GM19351 (cell line): ENCODE results near the gene SEZ6.

Experiments used
- ATAC-seq: cut with Tn5 transposase; IDR thresholded peaks from one replicate; pipeline ENCODE4 v1.9.1; 2021; ENCODE audit warnings: mild to moderate bottlenecking, moderate library complexity; ENCODE audit not compliant: unreplicated experiment

SEZ6 gene

DNA sequence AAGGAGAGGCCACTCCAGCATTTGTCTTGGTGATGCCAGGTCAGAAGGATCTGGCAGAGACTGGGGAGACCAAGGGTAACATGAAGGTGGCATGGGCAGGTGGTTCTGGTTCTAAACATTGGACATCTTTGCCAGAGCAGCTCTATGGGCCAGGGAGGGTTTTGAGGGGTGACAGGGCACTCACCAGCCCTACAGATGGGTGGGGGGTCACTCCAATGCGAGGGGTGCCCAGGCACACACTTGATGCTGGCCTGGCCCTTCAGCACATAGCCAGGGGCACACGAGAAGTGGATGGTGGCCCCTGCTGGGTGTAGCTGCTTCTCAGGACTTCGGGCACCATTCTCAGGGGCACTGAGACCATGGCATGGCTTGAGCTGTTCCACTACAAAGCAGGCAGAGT, 49.0 kb downstream of the SEZ6 start:
- ATAC-seq: no peak

DNA sequence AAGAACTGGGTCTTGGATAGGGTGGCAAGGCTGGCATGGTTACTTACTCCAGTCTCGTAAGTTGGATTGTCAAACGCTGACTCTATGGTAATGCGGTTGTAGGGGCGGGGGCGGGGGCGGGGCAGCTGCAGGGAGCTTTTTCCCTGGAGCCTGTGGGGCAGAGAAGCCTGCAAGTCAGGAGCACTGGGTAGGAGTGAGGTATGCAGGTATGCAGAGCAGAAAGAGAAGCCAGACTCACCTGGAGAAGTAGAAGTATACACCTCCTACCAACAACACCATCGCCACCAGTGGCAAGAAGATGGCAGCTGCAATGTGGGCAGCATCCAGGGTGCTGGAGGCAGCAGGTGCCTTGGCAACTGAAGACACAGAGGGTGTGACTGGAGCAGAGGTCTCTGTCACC, 49.7 kb downstream of the SEZ6 start:
- no peak for ATAC-seq

DNA sequence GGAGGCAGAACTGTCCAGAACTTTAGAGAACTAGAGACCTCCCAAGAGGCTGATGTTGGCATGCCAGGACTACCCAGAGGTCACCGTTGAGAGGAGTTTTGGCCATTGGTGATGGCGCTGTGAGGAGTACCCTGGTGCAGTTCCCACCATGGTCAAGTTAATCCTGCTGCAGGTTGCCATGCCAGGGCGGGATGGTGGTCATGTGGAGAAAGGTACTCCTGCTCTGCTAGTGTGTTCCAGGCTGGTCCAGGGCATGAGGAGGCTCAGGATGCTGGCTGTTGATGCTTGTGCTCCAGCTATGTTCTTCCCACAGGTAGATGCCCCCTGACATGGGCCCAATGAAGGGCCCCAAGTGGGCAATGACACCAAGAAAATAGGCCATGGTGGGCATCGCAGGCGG, 50.4 kb downstream of the SEZ6 start:
- no peak for ATAC-seq

DNA sequence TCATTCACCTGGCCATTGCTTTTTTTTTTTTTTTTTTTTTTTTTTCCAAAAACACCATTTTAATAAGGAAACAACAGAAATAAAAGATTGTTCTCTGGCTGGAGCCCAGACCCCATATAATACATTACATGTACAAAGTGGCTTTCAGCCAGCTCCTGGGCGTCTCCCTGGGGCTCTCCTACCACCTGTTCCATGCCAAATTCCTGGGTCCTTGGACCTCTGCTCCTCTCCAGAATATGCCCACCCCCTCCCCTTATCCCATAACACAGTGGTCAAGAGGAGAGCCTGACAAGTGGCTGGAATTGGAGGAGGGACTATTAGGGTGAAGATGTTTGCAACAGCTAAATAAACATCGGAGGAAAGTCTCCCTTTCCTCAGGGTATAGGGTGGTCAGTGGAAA, 50.9 kb downstream of the SEZ6 start:
- no peak for ATAC-seq

DNA sequence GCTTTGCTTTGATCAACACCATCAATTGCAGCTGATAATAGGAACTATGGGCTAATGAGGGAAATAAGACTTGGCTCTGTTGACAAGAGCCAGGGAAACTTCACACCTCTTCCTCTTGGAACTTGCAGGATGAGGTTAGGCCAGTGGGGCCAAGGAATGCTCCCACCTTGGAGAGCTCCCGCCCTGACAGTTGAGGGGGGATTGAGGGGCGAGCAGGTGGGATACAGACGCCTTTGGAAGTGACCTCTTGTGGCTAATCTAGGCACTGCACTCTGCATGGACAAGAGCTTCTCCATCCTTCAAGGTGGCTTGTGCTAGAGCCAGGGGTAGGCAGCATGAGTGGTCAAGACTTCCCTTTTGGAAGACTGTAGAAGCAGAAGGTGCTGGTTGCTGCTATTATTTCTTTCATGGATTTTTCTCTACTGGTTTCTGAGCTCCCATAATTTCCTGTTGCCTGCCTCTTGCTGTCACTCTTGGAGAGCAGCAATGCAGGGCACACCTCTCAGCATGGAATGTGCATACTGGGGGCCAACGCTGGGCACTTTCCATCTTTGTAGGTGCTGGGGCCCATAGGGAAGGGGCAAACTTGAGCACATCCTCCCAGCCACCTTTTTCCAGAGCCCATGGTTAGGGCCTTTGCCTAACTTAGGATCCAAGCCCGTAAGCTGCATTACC, 52.3 kb downstream of the SEZ6 start:
- no peak for ATAC-seq

DNA sequence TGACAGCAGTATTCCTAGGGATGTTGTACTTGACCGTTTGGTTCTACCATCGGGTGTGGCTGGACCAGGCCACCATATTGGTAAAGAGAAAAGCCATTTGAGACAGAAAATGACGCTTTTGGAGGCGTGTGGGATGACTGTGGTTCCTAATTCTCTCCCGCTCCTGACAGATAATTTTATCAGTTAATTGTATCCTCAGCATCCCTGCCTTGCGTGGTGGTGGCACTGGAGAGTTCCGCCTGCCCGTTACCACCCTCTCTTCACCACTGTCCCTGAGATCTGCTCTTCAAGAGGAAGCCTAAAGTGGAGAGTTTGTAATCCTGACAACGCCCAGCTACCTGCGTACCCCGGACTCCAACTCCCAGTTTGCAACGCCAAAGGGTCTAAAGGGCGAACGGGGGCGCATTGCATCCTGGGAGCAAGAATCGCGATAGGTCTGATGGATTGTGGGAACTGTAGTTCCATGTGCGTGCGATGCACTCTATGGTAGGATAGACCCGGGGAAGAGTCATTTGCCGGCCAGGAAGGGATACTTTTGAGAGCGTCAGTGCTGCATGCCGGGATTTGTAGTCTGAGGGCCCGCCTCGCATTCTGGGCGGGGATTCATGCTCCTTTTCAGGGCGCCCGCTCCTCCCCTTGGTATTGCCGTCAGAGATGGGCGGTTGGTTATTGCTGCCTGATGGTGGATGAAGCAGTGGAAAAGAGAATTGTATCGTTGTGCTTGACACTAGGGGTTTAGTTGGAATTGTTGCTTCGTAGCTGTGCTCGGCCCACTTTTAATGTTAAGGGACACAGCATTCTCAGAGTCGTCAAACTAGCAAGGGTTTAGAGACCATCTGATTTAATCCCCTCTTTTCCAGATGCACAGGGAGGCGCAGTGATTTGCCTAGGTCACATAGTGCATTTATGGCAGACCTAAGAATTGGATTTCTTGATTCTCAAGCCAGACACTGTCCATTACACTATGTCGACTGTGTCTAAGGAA, 53.5 kb downstream of the SEZ6 start:
- ATAC-seq: peak; percentile 63

DNA sequence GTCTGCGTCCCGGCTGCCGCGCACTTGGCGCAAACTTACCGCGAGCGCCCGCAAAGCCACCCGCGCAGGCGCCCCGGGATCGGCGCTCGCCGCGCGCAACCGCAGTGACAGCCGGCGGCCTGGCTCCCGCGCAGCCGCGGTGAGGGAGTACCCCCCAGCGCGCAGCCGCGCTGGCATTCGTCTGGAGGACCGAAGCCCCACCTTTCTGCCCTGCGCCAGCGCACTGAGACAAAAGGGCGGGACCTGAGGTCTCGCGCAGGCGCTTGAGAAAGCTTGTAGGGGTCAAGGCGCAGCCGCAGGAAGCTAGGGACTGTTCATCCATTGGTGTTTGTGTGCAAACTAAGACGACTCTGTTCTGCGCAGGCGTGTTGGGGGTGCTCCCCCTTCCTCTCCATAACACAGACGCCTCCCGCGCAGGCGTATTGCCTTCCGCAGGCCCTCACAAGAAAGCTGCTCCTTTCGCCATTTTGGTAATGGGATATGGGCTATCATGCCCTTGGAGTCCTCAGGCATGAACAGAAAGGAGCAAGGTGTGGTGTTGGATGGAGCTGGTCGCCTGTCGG, 54.3 kb downstream of the SEZ6 start, which contains the start of gene PHF12:
Gene PHF12, minus strand, starts transcription at position 91 of the 563 bp plus-strand sequence. CDS start 558 bp downstream, outside the sequence.
- ATAC-seq: peak; percentile 50

DNA sequence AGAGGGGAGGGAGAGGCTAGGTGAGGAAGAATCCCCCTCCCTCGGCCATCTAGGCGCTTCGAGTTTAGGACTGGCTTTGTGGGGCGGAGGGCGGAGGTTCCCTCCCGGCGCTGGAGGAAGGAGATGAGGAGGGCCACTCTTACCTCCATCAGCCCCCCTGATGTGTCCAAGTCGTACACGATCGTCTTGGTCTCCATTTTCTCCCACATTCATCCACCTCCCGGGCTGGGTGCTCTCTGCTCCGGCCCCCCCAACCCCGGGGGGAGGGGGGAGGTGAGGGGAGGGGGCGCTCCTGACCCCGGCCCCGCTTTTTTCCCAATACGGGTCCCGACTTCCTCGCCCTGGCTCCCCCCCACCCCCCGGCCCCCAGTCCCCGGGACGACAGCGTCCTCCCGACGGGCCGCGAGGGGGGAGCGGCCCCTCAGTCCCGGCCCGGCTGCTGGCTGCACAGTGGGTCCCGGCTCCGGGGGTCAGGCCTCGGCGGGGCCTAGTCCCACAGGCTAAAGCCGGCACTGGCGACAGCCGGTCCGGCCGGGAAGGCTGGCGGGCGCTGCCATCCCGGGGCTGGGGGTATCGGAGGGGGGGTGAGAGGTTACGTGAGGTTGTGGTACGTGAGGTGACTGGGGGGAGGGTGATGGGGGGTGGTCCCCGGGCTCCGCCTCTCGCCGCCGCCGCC, 54.9 kb downstream of the SEZ6 start:
- no peak for ATAC-seq

DNA sequence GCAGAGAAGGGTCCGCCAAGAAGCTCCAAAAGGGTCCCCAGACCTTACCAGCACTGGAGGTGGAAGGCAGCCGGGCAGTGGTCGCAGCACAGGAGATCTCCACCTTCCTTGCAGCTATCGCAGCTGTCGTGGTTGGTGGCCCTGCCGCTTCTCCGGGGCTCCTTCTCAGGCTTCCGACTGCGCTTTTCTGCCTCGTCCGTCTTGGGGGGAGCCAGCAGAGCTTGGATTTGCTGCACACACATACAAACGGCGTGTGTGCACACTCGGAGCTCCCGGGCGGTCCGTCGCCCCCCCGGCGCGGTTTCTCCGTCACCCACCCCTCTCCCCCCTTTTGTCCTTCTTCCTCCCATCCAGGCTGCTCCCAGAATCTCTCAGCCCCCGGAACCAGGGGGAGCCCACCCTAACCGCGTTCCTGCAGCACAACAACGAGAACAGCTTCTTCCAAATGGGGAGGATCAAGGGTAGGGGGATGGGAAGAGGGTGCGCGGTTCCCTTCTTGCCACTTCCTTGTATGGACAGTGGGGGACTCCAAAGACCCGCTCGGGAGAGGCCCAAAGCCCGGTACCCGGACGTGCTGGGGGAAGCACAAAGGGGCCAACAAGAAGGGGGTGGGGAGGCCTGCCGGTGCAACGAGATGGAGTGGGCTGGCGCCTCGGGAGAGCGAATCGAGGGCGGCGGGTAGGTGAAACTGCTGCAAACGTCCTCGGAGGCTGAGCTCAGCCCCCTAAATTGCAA, 55.6 kb downstream of the SEZ6 start:
- ATAC-seq: no peak

DNA sequence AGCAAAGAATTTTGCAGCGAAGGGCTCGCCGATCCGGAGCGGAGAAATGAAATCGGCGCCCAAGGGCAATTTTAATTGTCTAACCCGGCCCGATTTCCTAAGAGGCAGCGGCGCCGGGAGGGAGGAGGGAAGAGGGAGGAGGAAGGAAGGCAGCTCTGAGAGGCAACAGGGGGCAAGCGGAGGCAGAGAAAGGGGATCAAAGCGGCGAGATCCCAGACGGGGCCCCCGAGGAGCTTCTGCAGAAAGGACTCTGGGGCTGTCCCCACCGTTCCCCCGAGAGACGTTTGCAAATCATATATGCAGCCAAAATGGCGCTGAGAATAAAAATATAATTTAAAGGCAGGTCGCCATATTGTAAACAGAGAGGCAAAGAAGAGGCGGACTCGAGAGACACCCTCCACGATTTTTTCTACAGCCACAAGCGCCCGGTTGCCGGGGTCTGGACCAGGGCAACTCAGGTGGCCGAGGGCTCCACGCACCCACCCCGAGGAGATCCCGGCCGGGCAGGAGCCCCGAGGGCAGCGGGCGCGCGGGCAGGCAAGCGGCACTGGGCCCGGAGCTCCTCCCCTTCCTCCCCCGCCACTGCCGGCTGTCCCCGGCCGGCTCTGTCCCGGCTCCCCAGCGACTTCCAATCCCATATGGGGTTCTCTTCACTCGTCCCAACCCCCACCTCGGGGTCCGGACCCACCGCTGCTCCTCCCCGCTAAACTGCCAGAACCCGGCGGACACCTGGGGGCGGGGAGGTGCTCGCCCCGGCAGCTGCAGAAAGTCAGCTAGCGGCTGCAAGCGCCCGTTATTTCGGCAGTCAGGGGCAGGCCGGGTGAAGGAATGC, 56.4 kb downstream of the SEZ6 start:
- no peak for ATAC-seq

DNA sequence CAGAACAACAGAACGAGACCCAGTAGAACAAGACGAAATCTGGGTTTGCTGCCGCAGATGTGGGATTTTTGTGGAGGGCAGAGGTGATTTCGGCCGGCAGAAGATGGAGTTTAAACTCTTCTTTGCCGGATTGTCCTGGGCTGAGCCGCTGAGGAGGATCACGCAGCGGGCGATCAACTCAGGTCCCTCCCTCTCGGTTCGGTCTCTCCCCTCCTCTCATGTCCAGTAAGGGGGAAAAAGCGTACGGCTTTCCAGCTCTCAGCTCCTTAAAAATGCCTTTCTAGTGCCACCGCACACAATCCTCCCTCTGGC, 57.0 kb downstream of the SEZ6 start:
- ATAC-seq: no peak

DNA sequence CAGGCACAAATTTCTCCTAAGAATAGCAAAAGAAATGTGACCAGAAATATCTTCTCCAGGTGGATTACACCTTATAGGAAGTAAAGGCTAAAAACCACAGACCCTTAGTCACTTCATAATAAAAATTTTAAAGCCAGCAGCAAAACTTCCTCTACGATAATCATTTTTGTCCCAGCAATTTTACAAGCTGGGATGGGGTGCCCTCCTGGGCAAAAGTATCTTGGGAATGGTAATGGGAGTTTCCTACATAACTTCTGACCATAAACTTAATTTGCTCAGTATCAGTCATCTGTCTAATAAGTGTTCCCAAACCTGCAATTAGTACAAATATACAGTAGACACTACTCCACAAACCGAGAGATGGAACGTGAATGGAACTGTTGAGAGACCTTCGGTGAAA, 57.5 kb downstream of the SEZ6 start:
- no peak for ATAC-seq

DNA sequence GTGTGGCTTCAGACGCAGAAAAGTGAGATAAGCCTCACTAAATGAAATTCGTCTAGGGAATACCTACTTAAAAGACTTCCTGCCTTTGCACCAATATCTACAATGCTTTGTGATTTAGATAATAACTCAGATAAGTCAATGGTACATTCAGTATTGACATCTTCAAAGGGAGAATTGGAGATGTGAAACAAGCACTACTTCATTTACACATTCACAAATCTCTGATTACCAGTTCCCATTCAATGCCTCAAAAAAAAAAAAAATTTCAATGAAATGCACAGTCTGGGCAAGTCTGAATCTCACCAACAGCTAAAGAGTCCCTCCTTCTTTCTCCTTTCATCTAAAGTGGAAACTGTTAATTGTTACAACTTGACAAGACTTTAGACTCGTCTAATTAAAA, 58.2 kb downstream of the SEZ6 start:
- ATAC-seq: no peak

DNA sequence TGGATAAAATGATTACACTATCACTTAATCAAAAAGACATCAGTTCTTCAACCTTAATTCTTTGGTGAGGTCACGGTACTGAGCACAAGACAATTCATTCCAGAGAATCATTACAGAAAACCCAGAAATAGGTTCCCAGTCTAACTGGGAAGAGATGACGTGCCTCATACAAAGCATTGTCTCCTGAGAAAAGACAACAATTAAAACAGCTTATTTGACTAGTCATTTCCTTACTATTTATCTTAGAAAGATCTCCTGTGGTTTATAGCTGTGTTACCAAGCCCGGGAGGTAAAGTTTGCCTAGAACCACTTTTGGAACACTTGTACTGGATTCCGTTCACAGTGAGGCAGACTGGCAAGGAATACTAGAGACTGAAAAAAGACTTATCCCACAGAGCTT, 59.6 kb downstream of the SEZ6 start:
- ATAC-seq: no peak

DNA sequence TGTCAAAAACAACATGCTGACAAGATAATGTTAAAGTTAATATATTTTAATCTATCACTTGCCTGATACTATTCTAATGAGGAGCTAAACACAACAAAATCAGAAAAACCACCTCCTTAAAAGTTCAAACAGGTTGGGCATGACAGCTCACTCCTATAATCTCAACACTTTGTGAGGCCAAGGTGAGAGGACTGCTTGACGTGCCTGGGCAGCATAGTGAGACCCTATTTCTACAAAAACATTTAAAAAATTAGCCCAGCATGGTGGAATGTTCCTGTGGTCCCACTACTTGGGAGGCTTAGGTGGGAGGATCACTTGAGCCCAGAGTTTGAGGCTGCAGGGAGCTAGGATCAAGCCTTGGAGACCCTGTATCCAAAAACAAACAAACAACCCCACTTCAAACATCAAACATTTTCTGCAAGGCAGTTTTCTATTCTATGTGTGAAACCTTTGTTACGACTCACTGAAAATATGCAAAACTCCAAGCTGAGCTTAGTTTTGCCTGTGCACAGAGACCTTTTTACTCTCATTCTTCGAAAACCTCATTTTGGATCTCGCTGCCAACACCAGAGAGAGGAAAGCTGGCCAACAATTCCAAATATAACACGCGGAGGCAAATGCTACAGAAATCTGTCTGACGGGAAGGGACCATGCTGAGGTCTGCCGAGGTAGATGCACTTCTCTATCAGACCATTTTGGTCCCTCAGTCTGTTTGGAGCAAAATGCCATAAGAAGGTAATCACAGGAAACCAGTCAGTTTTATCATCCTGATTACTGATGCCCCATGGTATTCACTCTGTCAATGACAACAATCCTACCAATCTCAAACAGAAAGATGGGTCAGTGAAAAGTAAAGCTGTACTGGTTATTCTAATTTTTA, 60.7 kb downstream of the SEZ6 start:
- no peak for ATAC-seq

DNA sequence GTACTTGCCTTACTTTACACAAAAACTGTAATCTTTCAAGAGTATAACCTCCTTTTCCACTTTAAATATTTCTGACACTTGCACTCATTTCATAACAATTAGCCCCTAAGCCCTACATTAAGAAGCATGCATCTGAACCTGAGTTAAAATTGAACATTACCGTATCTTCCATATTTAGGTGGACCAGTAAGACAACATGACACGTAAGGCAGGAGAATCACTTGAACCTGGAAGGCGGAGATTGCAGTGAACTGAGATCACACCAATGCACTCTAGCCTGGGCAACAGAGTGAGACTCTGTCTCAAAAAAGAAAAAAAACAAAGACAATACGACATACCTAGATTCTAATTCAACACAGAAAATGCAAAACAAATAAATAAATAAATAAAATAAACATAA, 61.5 kb downstream of the SEZ6 start:
- no peak for ATAC-seq

DNA sequence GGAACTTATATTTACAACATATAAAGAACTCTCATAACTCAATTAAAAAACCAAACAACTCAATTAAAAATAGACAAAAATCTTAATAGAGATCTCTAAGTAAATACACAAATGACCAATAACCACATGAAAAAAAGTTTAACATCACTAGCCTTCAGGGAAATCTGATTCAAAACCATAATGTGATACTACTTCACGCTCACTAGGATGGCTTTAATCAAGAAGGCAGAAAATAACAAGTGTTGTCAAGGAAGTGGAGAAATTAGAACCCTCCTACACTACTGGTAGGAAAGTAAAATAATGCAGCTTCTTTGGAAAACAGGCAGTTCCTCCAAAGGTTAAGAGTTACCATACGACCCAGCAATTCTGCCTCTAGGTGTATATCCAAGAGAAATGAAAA, 62.9 kb downstream of the SEZ6 start:
- no peak for ATAC-seq

DNA sequence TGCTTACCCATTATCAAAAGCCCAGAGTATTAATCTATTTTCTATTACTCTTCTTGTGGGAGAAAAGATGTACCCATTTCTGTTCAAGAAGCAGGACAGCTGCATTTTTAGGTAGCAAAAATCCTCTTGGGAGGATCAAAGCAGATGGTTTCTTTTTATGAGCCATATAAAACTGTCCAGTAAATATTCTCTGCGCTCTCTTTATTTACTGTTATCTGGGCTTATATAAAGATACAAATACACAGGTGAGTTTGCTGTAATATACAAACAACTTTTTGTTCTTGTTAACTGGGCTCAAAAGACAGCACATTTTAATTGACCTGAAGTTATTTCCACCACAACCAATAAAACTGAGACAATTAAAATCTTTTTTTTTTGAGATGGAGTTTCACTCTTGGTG, 64.6 kb downstream of the SEZ6 start:
- no peak for ATAC-seq

DNA sequence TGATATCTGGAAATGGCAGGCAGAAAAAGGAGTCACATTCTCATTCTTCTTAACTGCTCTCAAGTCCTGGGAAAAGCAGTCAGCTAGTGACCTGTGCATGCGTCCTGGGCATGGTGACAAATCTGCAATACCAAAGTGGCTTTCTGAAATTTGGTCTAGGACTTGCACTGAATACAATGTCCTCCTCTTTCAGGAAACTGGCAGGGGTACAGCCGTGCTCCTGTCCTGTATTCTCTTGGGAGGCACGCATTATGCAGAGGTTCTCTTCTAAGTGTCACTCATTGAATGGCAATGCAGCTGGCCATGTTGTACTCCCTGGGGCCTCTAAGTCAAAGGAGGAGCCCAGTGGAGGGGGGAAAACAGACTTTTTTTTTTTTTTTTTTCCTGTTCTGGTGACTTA, 65.2 kb downstream of the SEZ6 start:
- no peak for ATAC-seq
